Panc1 (cell line): ENCODE measurements around the gene PRR30. TPM values are rescaled to one million over a fixed set of nuclear protein-coding genes. Genes with fewer than 3 reads are reported as not detected.

Source experiments
- ATAC-seq: fragments of 200-7000 bp; cut with Tn5 transposase; 2 replicates; pipeline ENCODE4 v1.9.1; 2020; ENCODE audit warnings: mild to moderate bottlenecking, moderate library complexity
- BruUV-seq: library from RNA; stranded (reverse); fragments of 400-500 nt; replicated peaks from 2 replicates; lab custom pipeline; 2021; lab: Mats Ljungman, UMichigan
- CTCF ChIA-PET: fragments of 300-600 bp; sonication (Branson Sonifier 250); formaldehyde crosslinking; loops from one replicate; lab custom pipeline; 2022; ENCODE audit warnings: antibody characterized with exemption; lab: Charles Lee
- POLR2A ChIA-PET: fragments of 300-600 bp; sonication (Branson Sonifier 250); formaldehyde crosslinking; loops from one replicate; lab custom pipeline; 2022; ENCODE audit warnings: antibody characterized with exemption; lab: Charles Lee
- DNase-seq: peaks from one replicate; pipeline ENCODE4 v3.0.0-alpha.2; 2010; ENCODE audit warnings: low read depth, low spot score
- H3K27ac ChIP-seq: 2 replicates; pipeline ENCODE4 v1.5.1; 2011; ENCODE audit warnings: mild to moderate bottlenecking, low read length, inconsistent platforms
- H3K27me3 ChIP-seq: fragments of 200-500 bp; sonication (Bioruptor generic); 2 replicates; pipeline ENCODE4 v1.6.0; 2014; ENCODE audit warnings: low read length, inconsistent platforms; ENCODE audit not compliant: control insufficient read depth, insufficient read depth
- H3K36me3 ChIP-seq: fragments of 200-500 bp; sonication (Bioruptor generic); 2 replicates; pipeline ENCODE4 v1.5.1; 2014; ENCODE audit warnings: inconsistent platforms, mild to moderate bottlenecking, low read length, moderate library complexity; ENCODE audit not compliant: control insufficient read depth, insufficient read depth
- H3K4me1 ChIP-seq: 2 replicates; pipeline ENCODE4 v1.5.1; 2011; ENCODE audit warnings: inconsistent platforms, mild to moderate bottlenecking, low read length, moderate library complexity; ENCODE audit not compliant: control insufficient read depth, insufficient read depth
- H3K4me3 ChIP-seq, 2 experiments: 2 replicates each; pipeline ENCODE4 v1.5.1; 2011 to 2012; ENCODE audit warnings: low read depth in 2 of 2, low read length in 2 of 2, mild to moderate bottlenecking in 2 of 2, inconsistent platforms in 1 of 2, moderate library complexity in 1 of 2
- H3K9me3 ChIP-seq: fragments of 200-500 bp; sonication (Bioruptor generic); 2 replicates; pipeline ENCODE4 v1.5.1; 2014; ENCODE audit warnings: low read depth, mild to moderate bottlenecking, inconsistent platforms, low read length, moderate library complexity; ENCODE audit not compliant: control insufficient read depth, insufficient read depth
- CTCF ChIP-seq: fragments of 450-650 bp; IDR thresholded peaks from 2 replicates; pipeline ENCODE4 v1.5.1; 2017; ENCODE audit warnings: mild to moderate bottlenecking
- POLR2AphosphoS5 ChIP-seq: IDR thresholded peaks from 2 replicates; pipeline ENCODE4 v1.6.1; 2012; ENCODE audit warnings: mild to moderate bottlenecking, low read depth, low read length, moderate library complexity
- REST ChIP-seq, 2 experiments: IDR thresholded peaks; 2 replicates each; pipeline ENCODE4 v1.6.1; 2011 to 2012; ENCODE audit warnings: low read depth in 2 of 2, control low read depth in 1 of 2, low read length in 1 of 2, mild to moderate bottlenecking in 1 of 2, moderate library complexity in 1 of 2; ENCODE audit not compliant: insufficient read depth in 1 of 2
- SIN3A ChIP-seq: IDR thresholded peaks from 2 replicates; pipeline ENCODE4 v1.6.1; 2012; ENCODE audit warnings: low read depth, mild to moderate bottlenecking, low read length, moderate library complexity, borderline replicate concordance; ENCODE audit not compliant: insufficient read depth
- TCF7L2 ChIP-seq: IDR thresholded peaks from 2 replicates; pipeline ENCODE4 v1.6.1; 2011; ENCODE audit warnings: mild to moderate bottlenecking, low read depth, low read length, inconsistent platforms
- in situ Hi-C: cut with HindIII; loops from 2 replicates; pipeline ENCODE4 v1.10.0; 2016; ENCODE audit warnings: low sequenced_read_pairs, low pct_unique_long_range_greater_than_20kb
- intact Hi-C: fragments of 100-400 bp; cut with micrococcal nuclease; formaldehyde crosslinking; loops from one replicate; pipeline ENCODE4 v1.10.0; 2022; ENCODE audit not compliant: unreplicated experiment
- total RNA-seq: library from RNA; stranded (reverse); gene quantifications from one replicate; pipeline ENCODE4 v1.2.1, GENCODE V29; 2021; ENCODE audit not compliant: unreplicated experiment

Gene PRR30
- total RNA-seq, 1 experiment from 2014 or later: not detected

GRCh38 chr2:27091746-27092695 is 47.2 kb downstream of the PRR30 start:
- intact Hi-C loops: no loop called here
- no peaks in the 10 kb centered on the region for H3K36me3 ChIP-seq
- no peaks in the 10 kb centered on the region for H3K9me3 ChIP-seq
- BruUV-seq: no TSS peak
- no peaks in the 10 kb centered on the region for H3K4me1 ChIP-seq
- DNase-seq (no peak), ATAC-seq (no peak)
- CTCF ChIA-PET: interaction anchor here (0.7 kb wide), 1 partner anchor 97 kb away, joined by 4 read pairs; no protein-coding TSS in a partner anchor
- H3K4me3 ChIP-seq: no peak overlapping the region
- no peaks in the 10 kb centered on the region for H3K27me3 ChIP-seq
- POLR2A ChIA-PET: no interaction called here
- in situ Hi-C loops: no loop called here
- TF ChIP-seq TCF7L2: no peak
- TF ChIP-seq POLR2AphosphoS5: no peak
- no peak for TF ChIP-seq SIN3A
- TF ChIP-seq REST (IDR thresholded peaks at IDR 0.05; ENCODE audit: insufficient read depth in 1 of 2, low read depth in 2 of 2, low read length in 1 of 2): no peak
- no peak for TF ChIP-seq CTCF
- no peak overlapping the region for H3K27ac ChIP-seq

GRCh38 chr2:27089111-27089954 is 49.9 kb downstream of the PRR30 start:
- ChIA-PET POLR2A (no interaction called here), CTCF (no interaction called here)
- TF ChIP-seq POLR2AphosphoS5 (no peak), CTCF (no peak), SIN3A (no peak), TCF7L2 (no peak), REST (IDR thresholded peaks at IDR 0.05; ENCODE audit: insufficient read depth in 1 of 2, low read depth in 2 of 2, low read length in 1 of 2) (no peak)
- BruUV-seq: no TSS peak
- H3K27me3 ChIP-seq: no peaks in the 10 kb centered on the region
- no peak overlapping the region for H3K4me3 ChIP-seq
- in situ Hi-C loops (no loop called here), intact Hi-C loops (loop anchor here (10.0 kb wide), 1 partner anchor 125 kb away; no protein-coding TSS in a partner anchor)
- no peak for DNase-seq
- no peak for ATAC-seq
- H3K9me3 ChIP-seq: no peaks in the 10 kb centered on the region
- H3K36me3 ChIP-seq: no peaks in the 10 kb centered on the region
- no peak overlapping the region for H3K27ac ChIP-seq
- H3K4me1 ChIP-seq: peaks cover 4% of the 10 kb centered on the region; the same call in 1 of the 2 replicates
